Stimulated activated CD8-positive, alpha-beta memory T cell treated with anti-CD3 and anti-CD28 coated beads, Interleukin-4, amount 100 ng/mL, for 1 hour (primary cell): ENCODE data around the gene AASDH.

Experiments used
- DNase-seq, 2 donors: peaks; one replicate each; pipeline ENCODE4 v3.0.0-alpha.2; 2020; ENCODE audit warnings: low read depth in 2 of 2, low spot score in 1 of 2

Gene AASDH

DNA sequence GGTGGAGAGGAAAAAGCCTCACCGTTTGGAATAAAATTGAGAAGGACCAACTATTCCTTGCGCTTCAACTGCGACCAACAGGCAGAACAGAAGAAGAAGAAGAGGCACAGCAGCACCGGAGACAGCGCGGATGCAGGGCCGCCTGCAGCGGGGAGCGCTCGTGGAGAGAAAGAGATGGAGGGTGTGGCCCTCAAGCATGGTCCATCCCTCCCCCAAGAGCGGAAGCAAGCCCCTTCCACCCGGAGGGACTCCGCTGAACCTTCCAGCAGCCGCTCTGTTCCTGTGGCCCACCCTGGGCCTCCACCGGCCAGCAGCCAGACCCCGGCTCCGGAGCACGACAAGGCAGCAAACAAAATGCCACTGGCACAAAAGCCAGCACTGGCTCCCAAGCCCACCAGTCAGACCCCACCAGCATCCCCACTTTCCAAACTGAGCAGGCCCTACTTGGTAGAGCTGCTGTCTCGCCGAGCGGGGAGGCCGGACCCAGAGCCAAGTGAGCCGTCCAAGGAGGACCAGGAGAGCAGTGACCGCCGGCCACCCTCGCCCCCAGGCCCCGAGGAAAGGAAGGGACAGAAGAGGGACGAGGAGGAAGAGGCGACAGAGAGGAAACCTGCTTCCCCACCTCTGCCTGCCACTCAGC, 71.2 kb downstream of the AASDH start:
- DNase-seq = no peak

DNA sequence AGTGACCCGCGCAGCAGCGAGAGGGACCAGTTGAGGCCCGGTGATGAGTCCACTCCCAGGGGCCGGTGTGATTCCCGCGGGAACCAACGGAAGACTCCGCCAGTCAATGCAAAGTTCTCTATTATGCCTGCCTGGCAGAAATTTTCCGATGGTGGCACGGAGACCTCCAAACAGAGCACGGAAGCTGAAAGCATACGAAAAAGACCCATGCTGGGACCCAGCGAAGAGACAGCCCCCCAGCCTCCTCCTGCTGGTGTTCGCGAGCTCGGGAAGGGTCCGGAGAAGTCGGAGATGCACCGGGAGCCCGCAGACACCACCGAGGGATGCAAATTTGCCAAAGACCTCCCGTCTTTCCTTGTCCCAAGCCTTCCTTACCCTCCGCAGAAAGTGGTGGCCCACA, 71.7 kb downstream of the AASDH start:
- no peak for DNase-seq

DNA sequence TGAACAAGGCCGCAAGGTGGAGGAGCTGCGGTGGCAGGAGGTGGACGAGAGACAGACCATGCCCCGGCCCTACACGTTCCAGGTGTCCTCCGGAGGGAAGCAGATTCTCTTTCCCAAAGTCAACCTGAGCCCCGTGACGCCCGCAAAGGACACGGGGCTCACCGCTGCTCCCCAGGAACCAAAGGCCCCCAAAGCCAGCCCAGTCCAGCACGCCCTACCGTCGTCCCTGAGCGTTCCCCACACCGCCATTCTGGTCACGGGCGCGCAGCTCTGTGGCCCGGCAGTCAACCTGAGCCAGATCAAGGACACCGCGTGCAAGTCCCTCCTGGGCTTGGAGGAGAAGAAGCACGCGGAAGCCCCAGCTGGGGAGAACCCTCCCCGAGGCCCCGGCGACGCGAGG, 72.2 kb downstream of the AASDH start:
- DNase-seq = no peak

DNA sequence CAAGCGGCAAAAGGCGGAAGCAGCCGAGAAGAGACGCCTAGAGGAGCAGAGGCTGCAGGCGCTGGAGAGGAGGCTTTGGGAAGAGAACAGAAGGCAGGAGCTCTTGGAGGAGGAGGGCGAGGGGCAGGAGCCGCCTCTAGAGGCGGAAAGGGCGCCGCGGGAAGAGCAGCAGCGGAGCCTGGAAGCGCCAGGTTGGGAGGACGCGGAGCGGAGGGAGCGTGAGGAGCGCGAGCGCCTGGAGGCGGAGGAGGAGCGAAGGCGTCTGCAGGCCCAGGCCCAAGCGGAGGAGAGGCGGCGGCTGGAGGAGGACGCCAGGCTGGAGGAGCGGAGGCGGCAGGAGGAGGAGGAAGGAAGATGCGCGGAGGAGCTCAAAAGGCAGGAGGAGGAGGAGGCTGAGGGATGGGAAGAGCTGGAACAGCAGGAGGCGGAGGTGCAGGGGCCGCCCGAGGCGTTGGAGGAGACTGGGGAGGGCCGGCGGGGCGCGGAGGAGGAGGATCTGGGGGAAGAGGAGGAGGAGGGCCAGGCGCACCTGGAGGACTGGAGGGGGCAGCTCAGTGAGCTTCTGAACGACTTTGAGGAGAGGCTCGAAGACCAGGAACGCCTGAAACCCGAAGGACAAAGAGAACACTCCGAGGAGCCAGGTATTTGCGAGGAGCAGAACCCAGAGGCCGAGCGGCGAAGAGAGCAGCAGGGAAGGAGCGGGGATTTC, 72.9 kb downstream of the AASDH start:
- no peak for DNase-seq

DNA sequence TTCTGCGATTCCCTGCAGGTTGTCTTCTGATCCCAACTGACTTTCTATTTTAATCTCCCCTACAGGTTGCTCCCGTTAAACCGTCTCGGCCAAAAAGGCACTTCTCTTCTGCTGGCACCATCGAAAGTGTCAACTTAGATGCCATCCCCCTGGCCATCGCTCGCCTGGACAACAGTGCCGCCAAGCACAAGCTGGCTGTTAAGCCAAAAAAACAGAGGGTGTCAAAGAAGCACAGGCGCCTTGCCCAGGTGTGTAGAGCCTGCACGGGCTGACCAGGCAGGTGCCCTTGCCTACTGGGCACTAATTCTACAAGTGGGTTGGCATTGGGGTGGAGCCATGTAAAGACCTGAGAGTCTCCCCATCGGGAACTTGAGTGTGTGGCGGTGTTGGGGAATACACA, 74.2 kb downstream of the AASDH start:
- DNase-seq = no peak

DNA sequence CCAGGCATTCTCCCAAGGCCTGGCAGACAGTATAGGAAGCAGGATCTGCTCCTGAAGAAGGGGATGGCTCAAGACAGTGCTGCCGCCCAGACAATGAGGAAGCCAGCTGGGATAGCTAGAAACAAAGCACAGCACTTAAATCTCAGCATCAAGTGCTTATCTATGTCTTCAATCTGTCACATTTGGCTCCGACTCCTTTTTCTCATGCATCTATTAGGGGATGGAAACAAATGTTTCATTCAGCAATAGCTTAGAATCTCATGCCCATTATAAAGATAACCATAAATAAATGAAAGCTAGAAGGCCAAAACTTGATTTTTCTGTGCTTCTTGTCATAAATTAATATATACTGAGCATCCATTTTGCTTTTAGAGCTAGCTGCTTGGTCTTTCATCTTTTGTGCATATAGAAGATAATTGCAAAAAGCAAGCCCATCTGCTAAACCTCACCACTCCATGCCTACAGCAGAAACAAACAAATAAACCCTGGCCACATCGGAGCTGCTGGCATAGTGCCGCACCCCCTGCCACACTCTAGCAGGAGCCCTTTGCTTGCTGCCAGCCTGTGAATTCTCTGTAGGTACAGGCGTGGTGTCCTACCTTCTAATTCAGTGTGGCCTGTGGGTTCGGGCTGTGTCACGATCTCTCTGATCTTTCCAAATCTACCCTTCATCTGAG, 75.9 kb downstream of the AASDH start:
- DNase-seq = no peak

DNA sequence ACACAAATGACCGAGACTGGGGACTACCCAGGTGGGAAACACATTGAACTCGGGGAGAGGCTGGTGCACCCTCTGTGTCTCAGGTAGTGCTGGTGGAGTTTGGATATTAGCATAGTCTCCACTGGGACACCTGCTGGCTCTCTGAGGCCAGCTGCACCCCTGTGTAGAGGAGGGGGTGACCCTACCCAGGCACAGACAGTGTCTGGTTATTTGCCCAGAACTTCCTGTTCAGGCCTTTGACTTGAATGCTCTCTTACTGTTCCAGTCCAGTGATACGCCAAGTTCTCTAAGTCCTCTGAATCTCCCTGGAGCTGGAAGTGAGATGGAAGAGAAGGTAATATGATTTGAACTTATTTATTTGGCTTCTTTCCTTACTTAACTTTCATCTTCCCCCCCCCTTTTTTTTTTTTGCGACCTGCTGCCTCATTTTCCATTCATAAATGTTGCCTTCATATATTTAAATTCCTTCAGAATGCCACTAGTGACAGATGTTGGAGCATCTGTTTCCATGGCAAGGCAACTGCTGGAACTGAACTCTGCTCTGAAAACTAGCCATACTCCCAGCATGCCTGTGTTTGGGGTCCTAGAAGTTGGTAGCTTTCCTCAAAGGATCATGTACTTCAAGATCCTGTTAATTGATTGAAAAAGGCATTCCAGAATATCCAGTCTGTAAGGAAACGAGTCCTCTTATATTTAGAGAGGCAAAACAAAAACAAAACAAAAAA, 76.7 kb downstream of the AASDH start:
- no peak for DNase-seq

DNA sequence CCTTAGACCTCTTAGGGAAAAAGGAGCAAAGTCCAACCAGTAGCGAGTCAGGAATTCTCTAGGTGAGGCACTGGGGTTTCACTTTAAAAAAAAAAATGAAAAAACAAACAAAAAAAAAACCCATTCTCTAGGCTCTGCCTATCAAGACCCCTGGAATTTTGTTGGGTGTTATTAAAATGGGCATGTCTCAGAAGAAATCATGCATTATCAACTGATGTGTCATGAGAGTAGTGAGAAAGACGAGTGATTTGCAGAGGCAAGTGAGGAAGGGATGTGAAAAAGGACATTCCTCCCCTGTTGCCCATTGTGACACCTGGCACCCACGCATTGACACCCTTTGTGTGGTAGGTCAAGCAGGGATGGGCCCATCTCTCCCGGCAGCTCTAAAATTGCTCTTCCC, 78.9 kb downstream of the AASDH start:
- DNase-seq = no peak

DNA sequence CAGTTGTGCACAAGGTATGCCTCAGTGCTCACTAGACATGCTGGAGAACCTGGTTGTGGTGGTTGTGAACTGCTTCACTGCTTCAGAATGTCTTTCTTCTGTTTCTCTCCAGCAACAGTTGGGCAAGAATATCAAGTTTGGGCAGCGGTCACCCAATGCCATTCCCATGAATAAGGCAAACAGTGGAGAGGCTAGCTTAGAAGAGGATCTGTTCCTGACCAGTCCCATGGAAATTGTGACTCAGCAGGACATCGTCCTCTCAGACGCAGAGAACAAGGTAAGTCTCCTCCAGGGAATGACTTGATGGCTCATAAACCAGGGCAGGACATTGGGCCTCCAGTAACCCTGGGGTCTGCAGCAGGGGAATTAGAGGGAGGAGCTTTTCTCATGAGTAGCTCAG, 79.9 kb downstream of the AASDH start:
- no peak for DNase-seq

DNA sequence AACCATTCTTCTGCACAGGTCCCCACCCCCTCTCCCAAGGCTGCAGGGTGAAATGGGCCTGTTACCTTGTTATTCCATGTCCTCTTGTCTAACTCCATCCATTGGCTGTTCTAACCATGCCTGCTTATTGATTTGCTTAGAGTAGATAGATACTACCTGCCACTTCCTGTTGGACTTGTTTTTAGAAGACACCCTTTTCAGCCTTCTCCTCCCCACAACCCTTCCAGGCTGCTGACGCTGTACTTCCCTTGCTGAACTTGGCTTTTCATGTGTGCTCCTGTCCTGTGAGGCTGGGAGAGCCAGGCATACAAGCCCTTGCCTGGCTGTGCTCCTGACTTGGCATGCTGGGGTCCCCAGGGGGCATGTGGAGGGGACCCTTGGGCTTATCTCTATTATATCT, 81.9 kb downstream of the AASDH start:
- no peak for DNase-seq

DNA sequence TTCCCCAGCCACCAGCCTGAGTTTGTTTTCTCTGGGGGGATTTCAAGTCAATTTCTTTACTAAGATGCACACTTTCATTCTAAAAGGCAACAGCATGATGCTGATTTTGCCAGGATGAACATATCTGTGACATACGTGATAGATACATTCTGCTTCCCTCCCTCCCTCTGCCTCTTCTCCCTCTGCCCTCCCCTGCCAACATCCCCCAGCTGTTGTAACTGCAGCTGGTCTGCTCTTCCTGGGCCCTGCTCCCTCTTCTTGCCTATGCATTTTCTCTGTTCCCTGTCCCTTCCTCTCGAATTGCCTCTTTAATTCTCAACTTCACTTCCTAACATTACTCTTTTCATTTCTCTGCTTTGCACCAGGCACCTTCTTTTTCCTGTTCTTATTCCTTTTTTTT, 83.4 kb downstream of the AASDH start:
- DNase-seq = no peak

DNA sequence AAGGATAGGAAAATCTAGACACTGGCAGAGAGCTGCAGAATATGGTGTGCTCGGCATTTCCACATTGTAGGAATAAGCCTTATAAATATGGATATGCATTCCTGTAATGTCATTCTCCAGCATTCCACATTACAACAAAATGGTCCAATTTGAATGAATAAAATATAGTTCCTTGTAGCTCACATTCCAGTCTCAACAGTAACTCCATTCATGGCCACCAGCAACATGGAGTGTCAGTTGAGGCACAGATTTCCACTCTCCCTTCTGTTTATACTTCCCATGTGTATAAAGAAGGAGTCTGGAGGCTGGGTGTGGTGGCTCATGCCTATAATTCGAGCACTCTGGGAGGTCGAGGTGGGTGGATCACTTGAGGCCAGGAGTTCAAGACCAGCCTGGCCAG, 84.5 kb downstream of the AASDH start:
- DNase-seq = no peak

DNA sequence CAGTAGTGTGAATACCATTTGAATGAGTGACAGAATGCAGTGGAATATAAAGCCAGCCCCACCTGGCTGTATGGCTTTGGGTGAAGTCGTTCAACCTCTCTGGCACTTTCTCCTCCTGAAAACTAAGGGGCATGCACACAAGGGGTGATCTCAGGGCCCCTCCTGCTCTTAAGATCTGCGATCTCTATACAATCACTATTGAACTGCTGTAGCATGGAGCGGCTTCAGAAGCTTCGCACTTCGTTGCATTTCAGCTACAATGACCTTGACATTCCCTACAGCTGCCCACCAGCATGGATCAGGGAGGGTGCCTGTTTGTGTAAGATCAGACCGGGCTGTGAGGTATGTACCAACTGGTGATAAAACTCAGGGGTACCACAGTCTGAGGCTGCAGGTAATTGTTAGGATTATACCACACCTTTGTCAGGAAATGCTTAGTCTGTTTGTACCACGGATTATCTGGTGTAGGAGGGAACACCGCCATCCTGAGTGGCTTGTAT, 85.2 kb downstream of the AASDH start:
- no peak for DNase-seq

DNA sequence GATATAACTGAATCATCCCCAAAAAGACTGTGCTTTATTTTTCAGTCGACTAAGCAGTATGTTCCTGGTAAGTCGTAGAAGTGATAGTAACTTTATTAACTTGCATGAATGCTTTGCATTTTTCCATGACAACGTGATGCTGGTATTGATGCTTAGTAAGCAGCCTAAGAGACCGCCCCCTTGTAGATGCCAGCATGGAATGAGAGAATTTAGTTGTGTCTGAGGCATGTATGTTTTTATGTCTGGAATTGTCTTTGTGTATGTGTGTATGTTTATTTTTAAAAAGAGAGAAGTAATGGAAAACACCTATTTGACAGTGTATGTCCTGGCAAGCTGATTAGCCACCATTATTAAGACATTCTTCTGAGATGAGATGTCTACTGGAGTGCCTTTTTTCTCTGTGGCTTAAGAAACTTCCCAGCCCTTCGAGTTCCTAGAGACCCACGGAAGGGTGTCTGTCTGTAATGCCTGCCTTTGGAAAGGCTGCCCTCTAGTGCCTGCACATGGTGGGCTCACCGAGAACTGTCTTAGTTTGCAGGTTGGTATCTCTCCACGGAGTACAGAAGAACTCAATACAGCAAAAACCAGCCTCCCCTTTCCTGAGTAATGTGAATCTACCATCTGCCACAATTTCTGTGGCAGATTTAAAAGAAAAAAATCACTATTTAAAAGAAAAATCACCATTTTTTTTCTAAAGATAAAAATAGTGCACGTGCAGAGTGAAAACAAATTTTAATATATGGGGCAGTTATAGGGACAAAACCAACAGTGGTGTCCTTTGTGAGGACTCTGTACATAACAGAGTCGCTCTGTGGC, 85.9 kb downstream of the AASDH start:
- DNase-seq = peak in 1 of 2 donors; percentile 4

DNA sequence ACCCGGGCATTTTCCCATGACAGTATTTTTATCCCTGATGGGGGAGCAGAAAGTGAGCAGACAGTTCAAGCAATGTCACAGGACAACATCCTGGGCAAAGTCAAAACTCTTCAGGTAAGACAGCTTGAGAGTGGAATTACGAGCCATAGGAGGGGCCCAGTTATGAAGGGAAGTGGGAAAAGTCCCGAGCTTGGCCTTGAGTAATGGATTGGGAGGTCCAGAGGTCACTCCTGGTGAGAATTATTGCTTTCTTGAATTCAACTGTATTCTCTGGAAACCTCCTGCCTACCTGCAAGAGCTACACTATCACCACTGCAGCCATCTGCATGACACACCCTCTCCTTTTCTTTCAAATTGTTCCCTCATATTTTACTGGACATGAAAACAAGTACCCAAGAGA, 89.1 kb downstream of the AASDH start:
- no peak for DNase-seq

DNA sequence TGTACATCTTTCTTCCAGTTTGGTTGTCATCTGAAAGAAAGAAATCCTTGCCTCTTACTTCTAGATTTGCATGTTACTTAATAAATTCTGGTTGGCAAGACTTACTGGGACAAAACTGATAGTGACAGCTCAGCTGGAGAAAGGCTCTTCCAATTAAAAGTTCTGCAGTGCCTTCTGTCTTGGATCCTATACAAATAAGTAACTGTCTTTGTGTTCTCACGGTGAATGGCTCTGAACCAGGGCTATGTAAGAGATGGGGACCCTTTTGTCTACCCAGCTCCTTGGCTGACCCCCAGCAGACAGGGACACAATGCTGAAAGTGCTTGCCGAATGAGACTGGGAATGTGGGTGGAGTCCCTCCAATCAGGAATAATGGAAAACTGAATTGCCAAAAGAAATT, 89.5 kb downstream of the AASDH start:
- no peak for DNase-seq

DNA sequence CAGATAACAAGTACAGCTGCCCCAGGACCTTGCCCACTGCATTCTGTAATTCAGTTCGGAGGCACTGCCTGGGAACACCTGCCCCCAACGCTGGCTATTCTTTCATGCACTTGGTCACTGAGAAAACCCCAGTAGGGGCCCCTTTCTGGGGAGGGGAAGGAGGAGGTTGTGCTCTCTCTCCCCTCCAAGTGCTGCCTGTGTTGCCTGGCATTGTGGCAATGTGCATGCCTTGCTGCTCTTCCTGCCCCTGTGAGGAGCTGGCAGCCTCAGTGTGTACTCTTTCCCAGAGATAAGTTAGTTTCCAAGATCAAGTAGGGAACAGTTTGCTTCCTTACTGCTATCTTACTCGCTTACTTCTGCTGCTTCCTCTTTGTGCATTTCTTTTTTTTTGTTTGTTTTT, 90.8 kb downstream of the AASDH start:
- no peak for DNase-seq

DNA sequence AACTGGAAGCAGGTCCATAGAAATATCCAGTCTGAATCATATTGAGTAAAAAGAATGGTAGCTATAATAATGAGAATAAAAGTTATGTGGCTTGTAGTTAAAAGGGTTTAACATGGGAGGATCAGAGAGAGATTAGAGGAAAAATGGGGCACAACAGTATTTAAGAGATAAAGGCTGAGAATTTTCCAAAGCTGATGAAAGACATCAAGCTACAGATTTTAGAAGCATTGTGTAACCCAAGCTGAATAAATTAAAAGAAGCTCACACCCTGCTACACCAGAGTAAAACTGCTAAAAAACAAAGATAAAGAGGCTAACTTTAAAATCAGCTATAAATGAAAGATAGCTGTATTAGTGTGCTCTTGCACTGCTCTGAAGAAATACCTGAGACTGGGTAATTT, 94.2 kb downstream of the AASDH start:
- DNase-seq = no peak

DNA sequence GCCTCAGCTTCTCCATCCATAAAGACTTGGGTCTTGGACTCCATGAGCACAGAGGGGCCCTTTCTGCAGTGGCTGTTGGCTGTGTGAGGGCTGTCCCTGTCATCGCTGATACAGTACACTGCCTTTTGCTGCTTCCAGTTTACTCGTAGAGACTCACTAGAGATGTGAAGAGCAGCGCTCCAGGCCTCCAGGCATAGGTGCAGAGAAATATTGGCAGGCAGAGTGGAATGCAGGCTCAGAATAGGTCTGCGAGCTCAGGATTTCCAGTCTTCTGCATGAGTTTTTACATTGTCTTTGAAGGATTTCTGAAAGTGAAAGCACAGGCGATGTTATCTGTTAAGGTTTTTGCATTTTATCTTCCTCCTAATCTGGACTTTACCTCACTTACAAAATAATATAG, 97.4 kb downstream of the AASDH start:
- no peak for DNase-seq

DNA sequence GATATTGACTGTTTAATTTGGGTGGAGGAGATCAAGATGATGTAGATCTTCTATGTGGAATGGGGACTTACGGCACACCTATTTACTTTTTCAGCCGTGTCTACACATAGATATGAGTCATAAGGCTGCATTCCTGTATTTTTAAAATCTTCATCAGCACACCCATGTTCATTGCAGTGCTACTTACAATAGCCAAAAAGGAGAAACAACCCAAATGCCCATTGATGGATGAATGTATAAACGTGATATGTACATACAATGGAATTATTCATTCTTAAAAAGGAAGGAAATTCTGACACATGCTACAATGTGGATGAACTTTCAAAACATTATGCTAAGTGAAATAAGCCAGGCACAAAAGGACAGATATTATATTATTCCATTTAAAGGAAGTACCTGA, 98.6 kb downstream of the AASDH start:
- no peak for DNase-seq
